H1 (cell line): ENCODE results near the gene SLC27A5. TPM values are rescaled to one million over a fixed set of nuclear protein-coding genes. Genes with fewer than 3 reads are reported as not detected.
A peak's percentile ranks its signal among the peaks of the same experiment; 100 is the strongest.

Source experiments
- CTBP2 ChIP-seq: IDR thresholded peaks from 2 replicates; pipeline ENCODE4 v1.7.0; 2011; ENCODE audit warnings: borderline replicate concordance, mild to moderate bottlenecking, moderate library complexity, mixed read lengths, low read length; ENCODE audit not compliant: insufficient read depth, insufficient read length
- EGR1 ChIP-seq: IDR thresholded peaks from 2 replicates; pipeline ENCODE4 v1.6.1; 2011; ENCODE audit warnings: low read depth, low read length, borderline replicate concordance
- PHF8 ChIP-seq: fragments of 200-600 bp; sonication (generic); conservative IDR thresholded peaks from 2 replicates; pipeline ENCODE4 v1.7.1; 2012; ENCODE audit warnings: low read depth, mild to moderate bottlenecking, inconsistent platforms, low read length, moderate library complexity
- SAP30 ChIP-seq: fragments of 300-600 bp; sonication (generic); IDR thresholded peaks from 2 replicates; pipeline ENCODE4 v1.7.1; 2012; ENCODE audit warnings: low read length, moderate library complexity, mild to moderate bottlenecking, inconsistent platforms; ENCODE audit not compliant: insufficient read depth, insufficient replicate concordance
- SP4 ChIP-seq: IDR thresholded peaks from 2 replicates; pipeline ENCODE4 v1.6.1; 2012; ENCODE audit warnings: low read length, inconsistent platforms
- TAF7 ChIP-seq: optimal IDR thresholded peaks from 2 replicates; pipeline ENCODE3; 2011; ENCODE audit warnings: low read depth, mild to moderate bottlenecking, inconsistent platforms, low read length, moderate library complexity, borderline replicate concordance
- TEAD4 ChIP-seq: IDR thresholded peaks from 2 replicates; pipeline ENCODE4 v1.6.1; 2012; ENCODE audit warnings: low read depth, low read length, inconsistent platforms, mixed read lengths
- polyA plus RNA-seq, 7 experiments: library from polyadenylated mRNA; depleted of rRNA in 3 of 7; stranded (reverse) in 5 of 7; unstranded in 2 of 7; fragments of >200 nt in 5 of 7; fragments of 200-250 nt in 2 of 7; gene quantifications; 1 replicate in 5 of 7; 2 replicates in 1 of 7; 4 replicates in 1 of 7; pipeline versions ENCODE4 v1.2.1 to v1.2.3, GENCODE V29; 2011 to 2013; ENCODE audit warnings: missing spikeins in 2 of 7, mixed read lengths in 2 of 7
- total RNA-seq: library from RNA; stranded (reverse); fragmentation: NEBNext Ultra II Directional; extraction: Animal tissue kit (Norgen Biotek cat#: 25700); gene quantifications from 2 replicates; pipeline ENCODE4 v1.2.1, GENCODE V29; 2021
- TF ChIP-seq, protein P1 (sequence below): IDR thresholded peaks from 2 replicates; pipeline ENCODE4 v1.6.1; 2011; ENCODE audit warnings: low read length, improper control_type of control experiment
- TF ChIP-seq, protein P2 (sequence below): fragments of 300-600 bp; sonication (generic); IDR thresholded peaks from 2 replicates; pipeline ENCODE4 v1.7.1; 2012; ENCODE audit warnings: low read length, moderate library complexity, mild to moderate bottlenecking, inconsistent platforms; ENCODE audit not compliant: insufficient replicate concordance

Gene SLC27A5
- total and polyA plus RNA-seq, 2 of the 8 experiments (the other 6 are each of a cell fraction or from before 2014, with no cell fraction given): 25.1 to 80.5 TPM

DNA sequence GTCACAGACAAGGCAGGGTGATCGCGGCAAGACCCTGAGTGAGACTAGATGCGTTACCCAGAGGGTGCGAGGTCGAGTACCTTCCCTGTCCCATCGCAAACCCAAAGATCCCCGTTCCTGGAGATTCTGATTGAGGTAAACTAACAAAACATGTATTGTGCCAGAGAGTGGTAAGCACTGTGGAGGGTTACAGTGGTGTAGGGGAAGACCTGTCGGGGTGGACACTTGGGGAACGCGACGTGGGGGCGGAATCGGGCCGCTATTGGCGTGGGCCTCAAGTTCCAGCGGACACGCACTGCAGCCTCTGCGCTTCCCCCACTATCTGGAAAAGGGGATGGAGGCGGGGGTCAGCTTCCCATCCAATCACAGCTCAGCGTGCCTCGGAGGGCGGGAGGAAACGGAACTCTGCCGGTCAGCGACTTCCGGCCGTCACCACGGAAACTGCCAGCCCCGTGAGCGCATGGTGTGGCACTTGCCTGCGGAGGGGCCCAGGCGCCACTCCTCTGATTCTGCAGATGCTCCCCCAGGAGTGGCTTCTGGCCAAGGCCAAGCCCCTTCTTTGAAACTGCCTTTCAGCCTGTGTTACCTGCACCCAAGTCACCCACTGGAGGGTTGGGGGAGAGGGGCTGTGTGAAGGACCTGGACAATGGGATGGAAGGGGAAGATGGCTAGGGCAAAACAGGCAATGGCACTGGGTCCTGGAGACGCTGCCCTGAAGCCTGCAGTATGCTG, 47.6 kb upstream of the SLC27A5 start (continued):
- TF ChIP-seq EGR1 (no peak), SP4 (no peak; the same call in 1 of the 2 replicates), TAF7 (no peak), PHF8 (peak; percentile 73), CTBP2 (no peak), SAP30 (peak; percentile 65), TEAD4 (no peak)
- TF ChIP-seq, protein P1, sequence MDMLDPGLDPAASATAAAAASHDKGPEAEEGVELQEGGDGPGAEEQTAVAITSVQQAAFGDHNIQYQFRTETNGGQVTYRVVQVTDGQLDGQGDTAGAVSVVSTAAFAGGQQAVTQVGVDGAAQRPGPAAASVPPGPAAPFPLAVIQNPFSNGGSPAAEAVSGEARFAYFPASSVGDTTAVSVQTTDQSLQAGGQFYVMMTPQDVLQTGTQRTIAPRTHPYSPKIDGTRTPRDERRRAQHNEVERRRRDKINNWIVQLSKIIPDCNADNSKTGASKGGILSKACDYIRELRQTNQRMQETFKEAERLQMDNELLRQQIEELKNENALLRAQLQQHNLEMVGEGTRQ: no peak
- TF ChIP-seq, protein P2, sequence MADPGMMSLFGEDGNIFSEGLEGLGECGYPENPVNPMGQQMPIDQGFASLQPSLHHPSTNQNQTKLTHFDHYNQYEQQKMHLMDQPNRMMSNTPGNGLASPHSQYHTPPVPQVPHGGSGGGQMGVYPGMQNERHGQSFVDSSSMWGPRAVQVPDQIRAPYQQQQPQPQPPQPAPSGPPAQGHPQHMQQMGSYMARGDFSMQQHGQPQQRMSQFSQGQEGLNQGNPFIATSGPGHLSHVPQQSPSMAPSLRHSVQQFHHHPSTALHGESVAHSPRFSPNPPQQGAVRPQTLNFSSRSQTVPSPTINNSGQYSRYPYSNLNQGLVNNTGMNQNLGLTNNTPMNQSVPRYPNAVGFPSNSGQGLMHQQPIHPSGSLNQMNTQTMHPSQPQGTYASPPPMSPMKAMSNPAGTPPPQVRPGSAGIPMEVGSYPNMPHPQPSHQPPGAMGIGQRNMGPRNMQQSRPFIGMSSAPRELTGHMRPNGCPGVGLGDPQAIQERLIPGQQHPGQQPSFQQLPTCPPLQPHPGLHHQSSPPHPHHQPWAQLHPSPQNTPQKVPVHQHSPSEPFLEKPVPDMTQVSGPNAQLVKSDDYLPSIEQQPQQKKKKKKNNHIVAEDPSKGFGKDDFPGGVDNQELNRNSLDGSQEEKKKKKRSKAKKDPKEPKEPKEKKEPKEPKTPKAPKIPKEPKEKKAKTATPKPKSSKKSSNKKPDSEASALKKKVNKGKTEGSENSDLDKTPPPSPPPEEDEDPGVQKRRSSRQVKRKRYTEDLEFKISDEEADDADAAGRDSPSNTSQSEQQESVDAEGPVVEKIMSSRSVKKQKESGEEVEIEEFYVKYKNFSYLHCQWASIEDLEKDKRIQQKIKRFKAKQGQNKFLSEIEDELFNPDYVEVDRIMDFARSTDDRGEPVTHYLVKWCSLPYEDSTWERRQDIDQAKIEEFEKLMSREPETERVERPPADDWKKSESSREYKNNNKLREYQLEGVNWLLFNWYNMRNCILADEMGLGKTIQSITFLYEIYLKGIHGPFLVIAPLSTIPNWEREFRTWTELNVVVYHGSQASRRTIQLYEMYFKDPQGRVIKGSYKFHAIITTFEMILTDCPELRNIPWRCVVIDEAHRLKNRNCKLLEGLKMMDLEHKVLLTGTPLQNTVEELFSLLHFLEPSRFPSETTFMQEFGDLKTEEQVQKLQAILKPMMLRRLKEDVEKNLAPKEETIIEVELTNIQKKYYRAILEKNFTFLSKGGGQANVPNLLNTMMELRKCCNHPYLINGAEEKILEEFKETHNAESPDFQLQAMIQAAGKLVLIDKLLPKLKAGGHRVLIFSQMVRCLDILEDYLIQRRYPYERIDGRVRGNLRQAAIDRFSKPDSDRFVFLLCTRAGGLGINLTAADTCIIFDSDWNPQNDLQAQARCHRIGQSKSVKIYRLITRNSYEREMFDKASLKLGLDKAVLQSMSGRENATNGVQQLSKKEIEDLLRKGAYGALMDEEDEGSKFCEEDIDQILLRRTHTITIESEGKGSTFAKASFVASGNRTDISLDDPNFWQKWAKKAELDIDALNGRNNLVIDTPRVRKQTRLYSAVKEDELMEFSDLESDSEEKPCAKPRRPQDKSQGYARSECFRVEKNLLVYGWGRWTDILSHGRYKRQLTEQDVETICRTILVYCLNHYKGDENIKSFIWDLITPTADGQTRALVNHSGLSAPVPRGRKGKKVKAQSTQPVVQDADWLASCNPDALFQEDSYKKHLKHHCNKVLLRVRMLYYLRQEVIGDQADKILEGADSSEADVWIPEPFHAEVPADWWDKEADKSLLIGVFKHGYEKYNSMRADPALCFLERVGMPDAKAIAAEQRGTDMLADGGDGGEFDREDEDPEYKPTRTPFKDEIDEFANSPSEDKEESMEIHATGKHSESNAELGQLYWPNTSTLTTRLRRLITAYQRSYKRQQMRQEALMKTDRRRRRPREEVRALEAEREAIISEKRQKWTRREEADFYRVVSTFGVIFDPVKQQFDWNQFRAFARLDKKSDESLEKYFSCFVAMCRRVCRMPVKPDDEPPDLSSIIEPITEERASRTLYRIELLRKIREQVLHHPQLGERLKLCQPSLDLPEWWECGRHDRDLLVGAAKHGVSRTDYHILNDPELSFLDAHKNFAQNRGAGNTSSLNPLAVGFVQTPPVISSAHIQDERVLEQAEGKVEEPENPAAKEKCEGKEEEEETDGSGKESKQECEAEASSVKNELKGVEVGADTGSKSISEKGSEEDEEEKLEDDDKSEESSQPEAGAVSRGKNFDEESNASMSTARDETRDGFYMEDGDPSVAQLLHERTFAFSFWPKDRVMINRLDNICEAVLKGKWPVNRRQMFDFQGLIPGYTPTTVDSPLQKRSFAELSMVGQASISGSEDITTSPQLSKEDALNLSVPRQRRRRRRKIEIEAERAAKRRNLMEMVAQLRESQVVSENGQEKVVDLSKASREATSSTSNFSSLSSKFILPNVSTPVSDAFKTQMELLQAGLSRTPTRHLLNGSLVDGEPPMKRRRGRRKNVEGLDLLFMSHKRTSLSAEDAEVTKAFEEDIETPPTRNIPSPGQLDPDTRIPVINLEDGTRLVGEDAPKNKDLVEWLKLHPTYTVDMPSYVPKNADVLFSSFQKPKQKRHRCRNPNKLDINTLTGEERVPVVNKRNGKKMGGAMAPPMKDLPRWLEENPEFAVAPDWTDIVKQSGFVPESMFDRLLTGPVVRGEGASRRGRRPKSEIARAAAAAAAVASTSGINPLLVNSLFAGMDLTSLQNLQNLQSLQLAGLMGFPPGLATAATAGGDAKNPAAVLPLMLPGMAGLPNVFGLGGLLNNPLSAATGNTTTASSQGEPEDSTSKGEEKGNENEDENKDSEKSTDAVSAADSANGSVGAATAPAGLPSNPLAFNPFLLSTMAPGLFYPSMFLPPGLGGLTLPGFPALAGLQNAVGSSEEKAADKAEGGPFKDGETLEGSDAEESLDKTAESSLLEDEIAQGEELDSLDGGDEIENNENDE: no peak
